ENCODE measurements around the gene RETREG1. TPM values are rescaled to one million over a fixed set of nuclear protein-coding genes. Genes with fewer than 3 reads are reported as not detected.

RETREG1 gene
- total RNA-seq, 6 donors from 2014 or later = 17.6 to 50.2 (median 28.3) TPM

GRCh38 chr5:16628376-16628775 lies 11.6 kb upstream of the RETREG1 start:
- Histone ChIP-seq H3K4me3 (no peak overlapping the region), H3K4me1 (peaks cover 0 to 9% (median 0%) of the 10 kb centered on the region in 4 donors), H3K9me3 (no peaks in the 10 kb centered on the region), H3K27me3 (no peaks in the 10 kb centered on the region), H3K36me3 (no peaks in the 10 kb centered on the region), H3K27ac (no peak overlapping the region)
- ATAC-seq (ENCODE audit: low FRiP score in 2 of 2) (no peak), DNase-seq (no peak)
- no peak for TF ChIP-seq CTCF (IDR thresholded peaks at IDR 0.05)
- no peak for TF ChIP-seq POLR2AphosphoS5 (IDR thresholded peaks at IDR 0.05)
- no peak for TF ChIP-seq POLR2A (IDR thresholded peaks at IDR 0.05)
- no peak for TF ChIP-seq EP300 (IDR thresholded peaks at IDR 0.05)
- 74 to 92% methylated on average over 3 of the region's 3 CpGs for WGBS, 2 donors

DNA sequence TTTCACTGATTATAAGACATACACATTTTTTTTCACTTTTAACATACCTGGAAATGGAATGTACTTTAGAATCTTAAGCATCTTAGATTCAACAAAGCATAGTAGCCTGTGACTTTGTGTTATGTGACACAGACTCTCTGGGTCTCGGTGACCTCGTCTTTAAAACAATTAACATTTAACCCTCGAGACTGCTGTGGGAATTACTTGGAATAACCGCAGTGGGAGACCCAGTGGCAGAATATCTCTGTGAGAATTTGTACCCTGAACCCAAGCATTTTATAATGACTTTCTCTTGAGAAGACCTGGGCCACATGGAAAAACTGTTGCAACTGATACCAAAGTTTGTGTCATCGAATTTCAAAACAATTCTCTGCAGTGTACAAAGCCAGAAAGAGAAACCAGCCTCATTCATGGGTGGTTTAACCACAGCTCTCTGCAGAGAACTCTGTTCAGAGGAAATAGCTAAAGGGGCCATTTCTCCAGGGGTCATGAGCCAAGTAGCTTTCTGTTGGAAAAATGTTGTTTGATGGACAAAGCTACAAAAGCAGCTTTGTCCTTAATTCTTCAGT lies 10.0 kb upstream of the RETREG1 start:
- no peaks in the 10 kb centered on the region for H3K9me3 ChIP-seq
- ATAC-seq (ENCODE audit: low FRiP score in 2 of 2) (peak in 1 of 2 donors; percentile 56), DNase-seq (no peak)
- TF ChIP-seq POLR2AphosphoS5 (IDR thresholded peaks at IDR 0.05) = no peak
- TF ChIP-seq EP300 (IDR thresholded peaks at IDR 0.05) = peak in 1 of 4 donors; percentile 30
- peaks cover 0 to 9% (median 0%) of the 10 kb centered on the region in 4 donors for H3K4me1 ChIP-seq
- no peaks in the 10 kb centered on the region for H3K36me3 ChIP-seq
- no peak overlapping the region for H3K4me3 ChIP-seq
- H3K27me3 ChIP-seq = no peaks in the 10 kb centered on the region
- no peak overlapping the region for H3K27ac ChIP-seq
- 51 to 59% methylated on average over 5 of the region's 5 CpGs for WGBS, 2 donors

DNA sequence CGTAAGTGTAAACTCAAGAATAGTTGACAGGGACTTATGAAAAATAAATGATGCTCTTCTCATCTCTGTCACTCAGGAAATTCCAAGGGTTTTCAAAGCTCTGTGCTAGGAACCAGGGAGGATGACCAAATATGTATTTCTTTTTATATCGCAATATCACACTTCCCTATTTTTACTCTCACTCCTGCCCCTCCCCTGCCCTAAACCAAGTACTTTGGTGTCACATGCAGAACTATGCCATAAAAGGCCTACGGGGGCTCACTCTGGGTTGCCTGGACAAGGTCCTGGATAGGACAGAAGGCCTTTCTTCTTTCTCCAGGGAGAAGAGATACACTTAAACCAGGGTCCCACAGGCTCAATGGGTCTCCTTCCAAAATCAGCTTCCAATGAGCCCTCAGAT lies 8.3 kb upstream of the RETREG1 start:
- no peak for DNase-seq
- Histone ChIP-seq H3K4me3 (no peak overlapping the region), H3K9me3 (no peaks in the 10 kb centered on the region), H3K36me3 (no peaks in the 10 kb centered on the region), H3K27ac (no peak overlapping the region), H3K27me3 (no peaks in the 10 kb centered on the region), H3K4me1 (peaks cover 0 to 9% (median 0%) of the 10 kb centered on the region in 4 donors)
- ATAC-seq (ENCODE audit: low FRiP score in 2 of 2) = no peak
- WGBS, 2 donors = 34 to 55% methylated on average over 3 of the region's 3 CpGs
- TF ChIP-seq CTCF (IDR thresholded peaks at IDR 0.05) (no peak), EP300 (IDR thresholded peaks at IDR 0.05) (no peak), POLR2AphosphoS5 (IDR thresholded peaks at IDR 0.05) (no peak), POLR2A (IDR thresholded peaks at IDR 0.05) (no peak)

- no peak for ATAC-seq (ENCODE audit: low FRiP score in 2 of 2)
- 83 to 93% methylated on average over 2 of the region's 2 CpGs for WGBS, 2 donors
Measured at GRCh38 chr5:16619136-16619535, 2.3 kb upstream of the RETREG1 start.

More at GRCh38 chr5:16619136-16619535, 2.3 kb upstream of the RETREG1 start:
- Histone ChIP-seq H3K4me1 (peaks cover 6 to 23% (median 11%) of the 10 kb centered on the region in 4 donors), H3K4me3 (no peak overlapping the region), H3K9me3 (no peaks in the 10 kb centered on the region), H3K27ac (no peak overlapping the region), H3K27me3 (no peaks in the 10 kb centered on the region), H3K36me3 (no peaks in the 10 kb centered on the region)
- no peak for DNase-seq
- no peak for TF ChIP-seq EP300 (IDR thresholded peaks at IDR 0.05)
- TF ChIP-seq CTCF (IDR thresholded peaks at IDR 0.05) = no peak
- TF ChIP-seq POLR2A (IDR thresholded peaks at IDR 0.05) = no peak
- TF ChIP-seq POLR2AphosphoS5 (IDR thresholded peaks at IDR 0.05) = no peak
